Measurements from ENCODE around the gene TTC28.

TTC28 gene

DNA sequence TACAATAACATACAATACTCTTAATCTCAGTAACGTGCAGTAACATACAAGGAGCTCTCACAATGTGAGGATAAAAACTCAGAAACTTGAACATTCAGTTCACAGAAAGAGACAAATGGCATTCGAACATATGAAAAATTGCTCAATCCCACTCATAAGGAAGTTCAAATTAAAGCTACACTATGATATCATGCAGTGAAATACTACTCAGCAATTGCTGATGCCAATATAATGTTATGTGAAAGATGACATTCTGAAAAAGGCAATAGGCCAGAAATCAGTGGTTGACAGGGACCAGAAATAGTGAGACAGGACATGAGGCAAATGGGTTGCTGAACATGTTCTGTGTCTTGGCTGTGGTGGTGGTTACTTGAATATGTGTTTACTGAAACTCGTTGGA lies 726.9 kb downstream of the TTC28 start:
- in situ Hi-C loops (cut with HindIII; ENCODE audit: low pct_ligation_motif_present, low sequenced_read_pairs) = no loop called here
- Histone ChIP-seq H3K36me3 (replicated peaks) (no peaks in the 10 kb centered on the region), H3K4me3 (ENCODE audit: low read depth, low read length) (no peak overlapping the region), H3K27ac (no peak overlapping the region), H3K27me3 (replicated peaks) (no peaks in the 10 kb centered on the region)
- no peak for DNase-seq
- TF ChIP-seq, protein P1, sequence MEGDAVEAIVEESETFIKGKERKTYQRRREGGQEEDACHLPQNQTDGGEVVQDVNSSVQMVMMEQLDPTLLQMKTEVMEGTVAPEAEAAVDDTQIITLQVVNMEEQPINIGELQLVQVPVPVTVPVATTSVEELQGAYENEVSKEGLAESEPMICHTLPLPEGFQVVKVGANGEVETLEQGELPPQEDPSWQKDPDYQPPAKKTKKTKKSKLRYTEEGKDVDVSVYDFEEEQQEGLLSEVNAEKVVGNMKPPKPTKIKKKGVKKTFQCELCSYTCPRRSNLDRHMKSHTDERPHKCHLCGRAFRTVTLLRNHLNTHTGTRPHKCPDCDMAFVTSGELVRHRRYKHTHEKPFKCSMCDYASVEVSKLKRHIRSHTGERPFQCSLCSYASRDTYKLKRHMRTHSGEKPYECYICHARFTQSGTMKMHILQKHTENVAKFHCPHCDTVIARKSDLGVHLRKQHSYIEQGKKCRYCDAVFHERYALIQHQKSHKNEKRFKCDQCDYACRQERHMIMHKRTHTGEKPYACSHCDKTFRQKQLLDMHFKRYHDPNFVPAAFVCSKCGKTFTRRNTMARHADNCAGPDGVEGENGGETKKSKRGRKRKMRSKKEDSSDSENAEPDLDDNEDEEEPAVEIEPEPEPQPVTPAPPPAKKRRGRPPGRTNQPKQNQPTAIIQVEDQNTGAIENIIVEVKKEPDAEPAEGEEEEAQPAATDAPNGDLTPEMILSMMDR (IDR thresholded peaks at IDR 0.05; ENCODE audit: low read depth, low read length, missing control alignments) = no peak

DNA sequence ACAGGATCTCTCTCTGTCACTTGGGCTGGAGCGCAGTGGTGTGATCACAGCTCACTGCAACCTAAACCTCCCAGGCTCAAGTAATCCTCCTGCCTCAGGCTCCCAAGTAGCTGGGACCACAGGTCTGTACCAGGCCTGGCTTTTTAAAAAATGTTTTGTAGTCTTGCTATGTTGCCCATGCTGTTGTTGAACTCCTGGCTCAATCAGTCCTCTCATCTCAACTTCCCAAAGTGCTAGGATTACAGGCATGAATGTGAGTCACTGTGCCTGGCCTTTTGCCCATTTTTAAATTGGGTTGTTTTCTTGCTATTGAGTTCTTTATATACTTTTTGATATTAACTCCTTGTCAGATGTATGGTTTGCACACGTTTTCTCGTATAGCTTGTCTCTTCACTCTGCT lies 727.5 kb downstream of the TTC28 start:
- no peaks in the 10 kb centered on the region for H3K36me3 ChIP-seq (replicated peaks)
- no peak overlapping the region for H3K4me3 ChIP-seq (ENCODE audit: low read depth, low read length)
- no peaks in the 10 kb centered on the region for H3K27me3 ChIP-seq (replicated peaks)
- H3K27ac ChIP-seq = no peak overlapping the region
- TF ChIP-seq, protein P1 (IDR thresholded peaks at IDR 0.05; ENCODE audit: low read depth, low read length, missing control alignments) = no peak
- DNase-seq = peak; percentile 72
- in situ Hi-C loops (cut with HindIII; ENCODE audit: low pct_ligation_motif_present, low sequenced_read_pairs) = no loop called here

DNA sequence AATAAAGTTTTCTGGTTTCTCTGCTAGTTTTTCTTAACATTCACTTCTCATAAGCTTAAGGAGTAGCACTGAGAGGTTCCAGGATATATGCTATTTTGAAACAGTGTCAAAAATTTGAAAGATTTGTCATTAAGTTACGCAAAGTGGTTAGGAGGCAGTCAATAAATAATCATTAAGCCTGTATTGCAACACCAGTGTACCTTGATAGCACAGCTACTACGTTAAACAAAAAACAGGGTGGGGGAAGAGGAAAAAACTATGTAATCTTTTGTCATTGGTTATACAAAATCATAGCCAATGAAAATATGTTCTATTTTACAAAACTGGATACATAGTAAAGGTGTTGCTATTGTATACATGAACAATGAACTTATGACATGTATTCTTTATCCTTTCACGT lies 730.2 kb downstream of the TTC28 start:
- no peak for DNase-seq
- H3K27me3 ChIP-seq (replicated peaks) = no peaks in the 10 kb centered on the region
- no peak overlapping the region for H3K4me3 ChIP-seq (ENCODE audit: low read depth, low read length)
- H3K36me3 ChIP-seq (replicated peaks) = no peaks in the 10 kb centered on the region
- in situ Hi-C loops (cut with HindIII; ENCODE audit: low pct_ligation_motif_present, low sequenced_read_pairs) = no loop called here
- TF ChIP-seq, protein P1 (IDR thresholded peaks at IDR 0.05; ENCODE audit: low read depth, low read length, missing control alignments) = no peak
- no peak overlapping the region for H3K27ac ChIP-seq

DNA sequence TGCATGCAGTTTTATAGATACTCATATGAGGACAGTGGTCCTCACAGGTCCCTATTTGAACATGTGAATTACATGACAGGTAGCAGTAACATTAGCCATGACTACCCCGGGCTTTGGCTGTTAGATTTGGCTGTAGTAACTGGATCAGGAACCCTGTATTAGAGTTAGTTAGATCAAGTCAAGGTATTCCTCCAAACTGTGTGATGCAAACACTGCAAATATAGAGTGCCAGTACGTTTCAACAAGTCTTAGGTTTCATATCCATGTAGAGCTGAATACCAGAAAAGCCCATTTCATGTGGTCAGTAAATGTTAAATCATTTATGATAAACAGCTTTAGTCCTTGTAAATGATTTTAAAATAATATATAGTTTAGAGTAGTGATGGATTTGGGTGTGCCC lies 731.1 kb downstream of the TTC28 start:
- no peaks in the 10 kb centered on the region for H3K36me3 ChIP-seq (replicated peaks)
- TF ChIP-seq, protein P1 (IDR thresholded peaks at IDR 0.05; ENCODE audit: low read depth, low read length, missing control alignments) = no peak
- no peaks in the 10 kb centered on the region for H3K27me3 ChIP-seq (replicated peaks)
- no peak overlapping the region for H3K27ac ChIP-seq
- no peak for DNase-seq
- in situ Hi-C loops (cut with HindIII; ENCODE audit: low pct_ligation_motif_present, low sequenced_read_pairs) = no loop called here
- no peak overlapping the region for H3K4me3 ChIP-seq (ENCODE audit: low read depth, low read length)

DNA sequence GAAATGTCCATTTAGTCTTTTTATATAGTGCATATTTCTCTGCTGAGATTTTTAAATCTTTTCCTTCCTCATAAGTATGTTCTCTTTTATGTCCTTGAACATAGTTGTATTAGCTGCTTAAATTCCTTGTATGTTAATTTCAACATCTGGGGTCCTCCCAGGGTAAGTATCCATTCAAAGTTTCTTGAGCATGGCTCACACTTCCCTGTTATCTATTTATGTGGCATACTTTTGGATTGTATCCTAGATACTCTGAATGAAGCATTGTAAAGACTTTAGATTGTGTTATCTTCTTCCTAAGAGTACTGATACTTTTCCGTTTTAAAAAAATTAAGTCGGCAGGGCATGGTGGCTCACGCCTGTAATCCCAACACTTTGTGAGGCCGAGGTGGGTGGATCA lies 732.2 kb downstream of the TTC28 start:
- in situ Hi-C loops (cut with HindIII; ENCODE audit: low pct_ligation_motif_present, low sequenced_read_pairs) = no loop called here
- Histone ChIP-seq H3K36me3 (replicated peaks) (no peaks in the 10 kb centered on the region), H3K27ac (no peak overlapping the region), H3K4me3 (ENCODE audit: low read depth, low read length) (no peak overlapping the region), H3K27me3 (replicated peaks) (no peaks in the 10 kb centered on the region)
- TF ChIP-seq, protein P1 (IDR thresholded peaks at IDR 0.05; ENCODE audit: low read depth, low read length, missing control alignments) = no peak
- DNase-seq = no peak

DNA sequence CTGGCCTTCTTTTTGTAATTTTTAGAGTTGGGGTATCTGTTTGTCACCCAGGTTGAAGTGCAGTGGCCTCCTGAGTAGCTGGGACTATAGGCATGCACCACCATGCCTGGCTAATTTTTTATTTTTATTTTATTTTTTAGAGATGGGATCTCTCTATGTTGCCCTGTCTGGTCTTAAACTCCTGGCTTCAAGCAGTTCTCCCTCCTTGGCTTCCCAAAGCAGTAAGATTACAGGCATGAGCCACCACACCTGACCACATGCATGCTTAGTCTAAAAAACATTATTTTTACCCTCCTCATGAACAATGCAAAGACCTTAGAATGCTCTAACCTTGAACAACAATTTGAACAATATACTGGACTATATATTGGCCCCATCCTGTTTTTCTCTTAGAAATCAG lies 738.5 kb downstream of the TTC28 start:
- no peak for DNase-seq
- TF ChIP-seq, protein P1 (IDR thresholded peaks at IDR 0.05; ENCODE audit: low read depth, low read length, missing control alignments) = no peak
- no peak overlapping the region for H3K27ac ChIP-seq
- in situ Hi-C loops (cut with HindIII; ENCODE audit: low pct_ligation_motif_present, low sequenced_read_pairs) = no loop called here
- H3K27me3 ChIP-seq (replicated peaks) = no peaks in the 10 kb centered on the region
- no peaks in the 10 kb centered on the region for H3K36me3 ChIP-seq (replicated peaks)
- H3K4me3 ChIP-seq (ENCODE audit: low read depth, low read length) = no peak overlapping the region

Measured in brain microvascular endothelial cell (primary cell).